ENCODE results near the gene AUTS2.

Gene AUTS2

DNA sequence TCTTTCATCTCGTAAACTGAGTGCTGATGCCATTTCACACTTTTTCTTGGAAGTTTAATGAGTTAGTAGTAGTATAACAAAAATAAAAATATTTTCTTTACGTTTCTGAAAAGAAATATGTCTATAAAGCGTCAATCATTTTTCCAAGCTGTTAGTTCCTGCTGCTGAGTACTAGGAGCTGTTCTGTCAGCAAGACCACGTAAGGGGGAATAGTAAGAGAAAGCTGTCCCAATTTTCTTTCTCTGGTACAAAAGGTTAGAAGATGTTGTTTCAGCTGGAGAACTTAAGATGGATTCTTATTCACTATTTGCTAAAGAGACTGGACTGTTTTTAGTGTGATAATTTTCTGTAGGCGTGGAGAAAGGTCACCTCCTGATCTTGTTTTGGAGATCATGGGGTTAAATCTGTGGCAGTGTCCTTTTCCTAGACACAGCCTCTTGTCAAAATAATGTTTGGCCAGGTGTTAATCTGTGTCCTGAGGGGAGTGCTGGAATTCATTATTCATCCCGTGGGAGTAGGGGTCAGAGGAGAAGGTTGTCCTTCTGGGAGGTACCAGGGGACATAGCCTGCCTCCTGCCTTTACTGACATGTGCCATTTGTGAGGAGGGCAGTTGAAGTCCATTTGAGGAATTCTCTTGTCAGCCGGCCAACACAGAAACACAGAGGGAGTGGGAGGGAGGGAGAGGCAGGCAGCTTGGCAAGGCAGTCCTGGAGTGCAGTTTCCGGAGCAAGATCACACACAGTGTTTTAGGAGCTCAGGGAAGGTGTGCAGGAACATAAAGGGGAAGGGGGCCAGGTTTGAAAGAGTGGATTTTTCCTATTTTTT is 368.7 kb downstream of the AUTS2 start:
- peak in 2 of 51 donors; percentile 3 to 15 for DNase-seq

DNA sequence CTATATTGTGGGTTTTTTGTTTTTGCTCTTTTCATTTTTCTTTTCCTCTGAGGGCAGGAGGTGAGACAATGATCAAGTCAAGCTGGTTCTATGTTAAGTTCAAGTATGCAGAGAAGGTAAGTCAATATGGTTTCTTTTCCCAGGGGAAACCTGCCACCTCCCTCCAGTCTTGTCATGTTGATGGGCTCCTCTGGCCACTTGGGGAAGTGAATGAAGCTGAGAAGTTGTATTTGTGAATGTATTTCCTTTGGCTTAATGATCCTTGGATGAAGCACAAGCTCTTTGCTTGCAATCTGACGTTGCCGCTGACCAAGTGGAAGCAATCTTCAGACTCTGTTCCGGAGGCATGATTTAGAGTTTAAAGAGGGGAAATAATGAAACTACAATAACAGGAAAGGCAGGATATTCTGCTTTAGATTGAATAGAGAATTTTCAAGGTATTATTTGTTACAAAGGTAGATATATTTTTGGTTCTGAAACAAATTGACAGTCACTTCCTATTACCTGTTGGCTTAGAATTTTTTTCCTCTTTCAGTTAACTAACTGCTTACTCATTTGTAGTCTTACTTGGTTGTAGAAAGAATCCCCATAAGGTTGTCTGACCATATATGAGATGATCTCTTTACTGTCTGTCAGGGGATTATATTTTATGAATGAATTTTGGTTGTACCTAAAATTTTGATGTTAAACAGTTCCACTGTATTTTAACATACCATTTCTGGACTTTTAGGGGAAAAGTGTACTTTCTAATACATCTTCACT is 369.6 kb downstream of the AUTS2 start:
- no peak for DNase-seq

GRCh38 chr7:69968969-69969556 is 370.8 kb downstream of the AUTS2 start:
- no peak for DNase-seq

DNA sequence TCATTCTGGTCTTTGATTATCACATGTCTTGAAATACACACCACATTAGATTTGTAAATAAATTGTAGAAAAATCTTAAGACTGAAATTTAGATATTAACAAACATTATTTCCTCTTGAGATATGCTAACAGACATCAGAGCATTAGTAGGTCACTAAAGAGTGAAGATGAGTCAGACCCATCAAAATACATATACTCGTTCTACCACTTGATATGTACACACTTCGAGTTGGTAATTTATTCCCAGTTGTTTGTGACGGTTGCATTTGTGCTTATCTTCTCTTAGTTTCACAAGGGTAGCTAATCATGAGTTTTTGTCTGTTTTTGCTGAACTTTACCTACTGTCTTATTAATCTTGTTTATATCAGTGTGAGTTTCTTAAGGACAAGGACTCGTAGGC is 383.4 kb downstream of the AUTS2 start:
- DNase-seq: no peak

- no peak for DNase-seq
Observed at GRCh38 chr7:69982197-69982596, 383.9 kb downstream of the AUTS2 start.

- no peak for DNase-seq
Observed at GRCh38 chr7:69989551-69989950, 391.3 kb downstream of the AUTS2 start.

- DNase-seq: peak in 11 of 51 donors; percentile 1 to 37 (median 10)
Observed at GRCh38 chr7:69992938-69993337, 394.7 kb downstream of the AUTS2 start.

DNA sequence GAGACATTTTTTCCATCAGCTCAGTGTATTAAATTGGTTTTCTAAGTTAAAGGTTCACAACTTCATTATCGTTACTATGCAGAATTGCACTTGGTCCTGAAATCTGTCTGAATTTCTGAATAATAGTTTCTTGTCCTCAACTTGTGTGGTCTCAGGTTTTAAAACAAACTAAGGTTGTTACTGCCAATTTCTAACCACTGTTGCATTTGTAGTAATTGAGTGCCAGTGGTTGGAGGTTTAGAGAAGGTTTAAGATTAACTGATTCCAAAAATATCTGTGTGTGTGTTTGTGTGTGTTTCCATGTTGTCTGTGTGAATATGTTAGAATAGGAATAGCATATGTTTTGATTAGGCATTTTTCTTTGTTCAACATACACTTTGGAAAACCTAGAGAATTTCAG is 395.9 kb downstream of the AUTS2 start:
- DNase-seq: no peak

DNA sequence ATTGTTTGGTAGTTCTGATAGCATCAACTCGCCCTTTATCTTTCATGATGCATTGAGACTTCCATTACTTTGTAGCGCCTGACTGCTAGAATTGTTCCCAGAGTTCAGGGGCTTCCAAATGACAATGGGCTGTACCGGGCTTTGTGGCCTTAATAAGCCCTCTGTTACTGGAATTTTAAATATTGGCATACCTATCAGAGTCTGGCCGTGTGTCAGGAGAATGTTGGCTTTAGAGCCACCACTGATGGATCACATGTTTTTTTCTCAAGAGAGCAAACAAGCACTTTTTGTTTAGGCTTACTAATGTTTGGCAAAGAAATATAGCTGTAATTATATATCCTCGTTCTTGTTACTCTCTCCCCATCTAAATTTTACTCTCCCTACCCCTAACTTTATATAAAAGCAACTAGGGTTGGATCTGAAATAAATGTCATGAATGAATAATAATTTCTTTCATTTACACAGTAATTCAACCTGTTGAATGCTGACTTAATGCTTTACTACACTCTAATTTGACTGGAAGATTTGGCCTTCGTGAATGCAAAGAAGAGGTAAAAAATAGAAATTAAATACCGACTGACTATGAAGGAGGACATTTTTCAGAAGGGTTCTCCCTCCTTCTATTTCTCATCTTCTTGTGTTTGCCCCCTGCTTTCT is 396.7 kb downstream of the AUTS2 start:
- peak in 1 of 51 donors; percentile 11 for DNase-seq

DNA sequence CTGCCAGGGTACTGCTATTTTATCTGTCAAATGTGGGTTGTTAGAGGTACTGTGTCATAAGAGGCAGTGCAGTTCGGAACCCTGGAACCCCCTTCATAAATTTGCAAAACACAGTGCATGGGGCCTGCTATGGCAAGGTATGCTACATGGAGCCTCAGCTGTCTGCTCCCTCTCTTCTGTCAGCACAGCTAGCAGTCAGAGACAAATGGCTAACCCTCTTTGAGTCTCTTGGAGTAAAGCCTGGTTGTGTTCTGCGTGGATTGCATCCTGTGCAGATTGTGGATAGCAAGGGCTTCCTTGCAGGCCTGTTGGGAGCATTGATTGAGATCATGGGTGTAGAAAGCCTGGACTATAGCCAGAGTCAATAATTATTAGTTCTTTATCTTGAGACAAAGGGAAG is 397.8 kb downstream of the AUTS2 start:
- DNase-seq: no peak

- peak in 3 of 51 donors; percentile 2 to 4 (median 2) for DNase-seq
Observed at GRCh38 chr7:70000737-70001348, 402.6 kb downstream of the AUTS2 start.

- DNase-seq: no peak
Observed at GRCh38 chr7:70005480-70005879, 407.2 kb downstream of the AUTS2 start.

GRCh38 chr7:70005891-70006260 is 407.6 kb downstream of the AUTS2 start:
- no peak for DNase-seq

DNA sequence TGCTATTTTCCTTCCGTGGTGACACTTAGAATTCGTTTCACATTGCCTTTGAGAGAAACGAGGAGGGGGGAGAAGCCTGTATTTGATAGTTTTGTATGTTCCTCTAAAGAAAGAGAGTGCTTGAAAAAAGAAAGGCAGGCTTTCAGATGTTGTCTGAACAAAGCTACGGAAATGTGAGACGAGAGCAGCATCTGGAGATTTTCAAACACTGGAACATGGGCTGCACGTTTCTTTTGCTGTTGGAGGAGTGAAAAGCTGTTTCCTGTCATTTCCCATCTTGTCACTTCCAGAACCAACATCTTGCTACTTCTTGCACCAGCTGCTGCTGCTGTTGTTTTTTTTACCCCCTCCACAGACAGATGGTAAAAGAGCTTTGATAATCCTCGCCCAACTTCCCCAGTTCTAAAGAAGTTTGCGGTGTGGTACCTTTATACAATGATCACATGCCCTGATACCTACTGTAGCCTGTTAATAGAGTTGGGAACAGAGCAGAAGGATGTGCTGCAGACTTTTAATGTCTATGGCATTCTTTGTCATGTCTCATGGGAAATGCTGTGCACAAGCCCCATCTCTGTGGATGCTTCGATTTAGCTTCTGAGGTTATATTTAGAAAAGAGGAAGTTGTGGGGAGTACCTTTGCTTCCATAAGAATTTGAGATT is 408.1 kb downstream of the AUTS2 start:
- no peak for DNase-seq

DNA sequence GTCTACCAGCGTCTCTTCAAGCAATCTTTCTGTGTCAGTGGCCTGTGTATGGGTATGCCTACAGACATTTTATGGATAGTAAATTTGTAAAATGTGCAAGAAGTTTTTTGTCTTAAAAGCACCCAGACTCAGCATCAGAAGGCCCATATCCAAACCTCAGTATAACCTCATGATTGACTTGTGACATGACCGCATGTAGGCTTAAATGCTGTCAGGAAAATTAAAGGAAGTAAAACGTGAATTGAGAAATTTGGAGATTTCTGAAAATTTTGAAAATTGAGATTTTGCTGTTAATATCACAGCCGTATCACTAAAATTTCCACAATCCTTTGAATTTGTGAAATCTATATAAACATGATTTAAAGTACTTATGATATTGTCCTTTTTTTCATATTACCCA is 410.2 kb downstream of the AUTS2 start:
- no peak for DNase-seq

- DNase-seq: no peak
Observed at GRCh38 chr7:70014472-70015177, 416.4 kb downstream of the AUTS2 start.

GRCh38 chr7:70015353-70015752 is 417.1 kb downstream of the AUTS2 start:
- DNase-seq: no peak

- DNase-seq: no peak
Observed at GRCh38 chr7:70016044-70016770, 417.9 kb downstream of the AUTS2 start.

GRCh38 chr7:70017357-70017756 is 419.1 kb downstream of the AUTS2 start:
- no peak for DNase-seq

- no peak for DNase-seq
Observed at GRCh38 chr7:70018700-70019099, 420.4 kb downstream of the AUTS2 start.

Measured in hypothalamus (tissue), 51 donors.